ENCODE data around the gene SLC25A39. TPM values are rescaled to one million over a fixed set of nuclear protein-coding genes. Genes with fewer than 3 reads are reported as not detected.

SLC25A39 gene
- total and polyA plus RNA-seq, 2 of the 13 experiments (the other 11 are each of a cell fraction or from before 2014, with no cell fraction given), result 144 to 151 TPM

- TF ChIP-seq ZNF407 (CRISPR knock-in tag; IDR thresholded peaks at IDR 0.05; ENCODE audit: not compliant biosample characterization) (peak; percentile 70), HDAC1 (CRISPR knock-in tag; IDR thresholded peaks at IDR 0.05) (peak; percentile 51), HIVEP1 (CRISPR knock-in tag; IDR thresholded peaks at IDR 0.05) (peak; percentile 19; the same call in 1 of the 2 replicates), GATAD2A (CRISPR knock-in tag; IDR thresholded peaks at IDR 0.05) (peak; percentile 13; the same call in 1 of the 2 replicates)
Observed at GRCh38 chr17:44369414-44370023, 44.9 kb upstream of the SLC25A39 start (continued).
